ENCODE data around the gene PNRC1.
A peak's percentile ranks its signal among the peaks of the same experiment; 100 is the strongest.
"Not testable (repeated sequence)": the region's sequence is repeated elsewhere in the genome, so short reads cannot be mapped to it uniquely, and the experiment has no call there.

Gene PNRC1

GRCh38 chr6:89080281-89081128 lies at the start of gene PNRC1:
Gene PNRC1 (plus strand): TSS chr6:89080751. CDS start chr6:89080895, 144 bp downstream.
- DNase-seq, result peak; percentile 100

GRCh38 chr6:89032599-89032998 lies 48.0 kb upstream of the PNRC1 start:
- DNase-seq, result no peak

- no peak for DNase-seq
Measured at GRCh38 chr6:89033461-89033860, 47.1 kb upstream of the PNRC1 start.

- DNase-seq, result not testable (repeated sequence)
Measured at GRCh38 chr6:89034116-89034515, 46.4 kb upstream of the PNRC1 start.

GRCh38 chr6:89034586-89035251 lies 45.8 kb upstream of the PNRC1 start:
- DNase-seq, result no peak

GRCh38 chr6:89035252-89036101 lies 45.1 kb upstream of the PNRC1 start:
- no peak for DNase-seq

GRCh38 chr6:89037141-89037900 lies 43.2 kb upstream of the PNRC1 start:
- no peak for DNase-seq

GRCh38 chr6:89037901-89038293 lies 42.7 kb upstream of the PNRC1 start:
- DNase-seq, result not testable (repeated sequence)

- DNase-seq, result no peak
Measured at GRCh38 chr6:89042664-89043063, 37.9 kb upstream of the PNRC1 start.

- no peak for DNase-seq
Measured at GRCh38 chr6:89044328-89045010, 36.1 kb upstream of the PNRC1 start.

GRCh38 chr6:89045011-89045387 lies 35.6 kb upstream of the PNRC1 start:
- no peak for DNase-seq

- DNase-seq, result no peak
Measured at GRCh38 chr6:89045576-89045975, 35.0 kb upstream of the PNRC1 start.

- no peak for DNase-seq
Measured at GRCh38 chr6:89047473-89047872, 33.1 kb upstream of the PNRC1 start.

GRCh38 chr6:89048288-89048923 lies 32.1 kb upstream of the PNRC1 start:
- DNase-seq, result no peak

GRCh38 chr6:89048985-89049384 lies 31.6 kb upstream of the PNRC1 start:
- DNase-seq, result no peak

- no peak for DNase-seq
Measured at GRCh38 chr6:89050155-89050554, 30.4 kb upstream of the PNRC1 start.

- DNase-seq, result no peak
Measured at GRCh38 chr6:89050697-89051096, 29.9 kb upstream of the PNRC1 start.

GRCh38 chr6:89051676-89052075 lies 28.9 kb upstream of the PNRC1 start:
- DNase-seq, result peak; percentile 24

GRCh38 chr6:89054208-89054607 lies 26.3 kb upstream of the PNRC1 start:
- no peak for DNase-seq

- DNase-seq, result no peak
Measured at GRCh38 chr6:89057759-89058158, 22.8 kb upstream of the PNRC1 start.

- DNase-seq, result no peak
Measured at GRCh38 chr6:89058627-89059026, 21.9 kb upstream of the PNRC1 start.

- no peak for DNase-seq
Measured at GRCh38 chr6:89059227-89059626, 21.3 kb upstream of the PNRC1 start.

Data from activated CD4-positive, alpha-beta T cell treated with anti-CD3 and anti-CD28 coated beads, Interleukin-10, Interleukin-2, amounts not matched to agents 100 ng/mL and 50 ng/mL, durations not matched to agents 16 hours and 8 hours (primary cell).